ENCODE measurements around the gene ARHGAP45.

Gene ARHGAP45

GRCh38 chr19:1054102-1055027 lies 12.6 kb upstream of the ARHGAP45 start:
- no peak for DNase-seq (ENCODE audit: low spot score)

GRCh38 chr19:1055028-1055425 lies 11.9 kb upstream of the ARHGAP45 start:
- no peak for DNase-seq (ENCODE audit: low spot score)

- DNase-seq (ENCODE audit: low spot score): no peak
Observed at GRCh38 chr19:1055886-1056620, 10.9 kb upstream of the ARHGAP45 start.

- DNase-seq (ENCODE audit: low spot score): peak; percentile 74
Observed at GRCh38 chr19:1057176-1057855, 9.7 kb upstream of the ARHGAP45 start.

GRCh38 chr19:1058112-1058511 lies 8.9 kb upstream of the ARHGAP45 start:
- no peak for DNase-seq (ENCODE audit: low spot score)

- no peak for DNase-seq (ENCODE audit: low spot score)
Observed at GRCh38 chr19:1060689-1061088, 6.3 kb upstream of the ARHGAP45 start.

- no peak for DNase-seq (ENCODE audit: low spot score)
Observed at GRCh38 chr19:1061987-1062386, 5.0 kb upstream of the ARHGAP45 start.

DNA sequence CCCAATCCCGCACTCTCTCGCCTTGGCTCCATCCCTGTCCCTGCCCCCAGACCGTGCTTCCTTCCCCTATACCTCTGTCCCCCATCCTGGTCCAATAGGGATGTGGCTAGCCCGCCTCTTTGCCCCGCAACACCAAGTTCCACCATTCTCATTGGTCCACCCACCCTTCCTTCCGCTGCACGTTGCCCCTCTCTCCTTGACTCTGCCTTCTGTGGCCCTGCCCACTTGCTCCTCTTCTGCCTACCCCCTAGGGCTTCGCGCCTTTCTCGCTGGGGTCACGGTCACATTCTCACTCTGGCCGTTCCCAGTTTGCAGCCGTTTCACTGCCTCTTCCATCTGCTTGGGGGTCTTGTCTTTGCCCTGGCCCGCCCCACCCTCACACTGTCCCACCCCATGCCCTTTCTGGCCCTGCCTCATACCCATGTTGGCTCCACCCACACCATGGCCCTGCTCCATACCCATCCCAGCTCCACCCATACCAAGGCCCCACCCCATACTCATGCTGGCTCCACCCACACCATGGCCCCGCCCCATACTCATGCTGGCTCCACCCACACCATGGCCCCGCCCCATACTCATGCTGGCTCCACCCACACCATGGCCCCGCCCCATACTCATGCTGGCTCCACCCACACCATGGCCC lies 4.5 kb upstream of the ARHGAP45 start:
- DNase-seq (ENCODE audit: low spot score): no peak

DNA sequence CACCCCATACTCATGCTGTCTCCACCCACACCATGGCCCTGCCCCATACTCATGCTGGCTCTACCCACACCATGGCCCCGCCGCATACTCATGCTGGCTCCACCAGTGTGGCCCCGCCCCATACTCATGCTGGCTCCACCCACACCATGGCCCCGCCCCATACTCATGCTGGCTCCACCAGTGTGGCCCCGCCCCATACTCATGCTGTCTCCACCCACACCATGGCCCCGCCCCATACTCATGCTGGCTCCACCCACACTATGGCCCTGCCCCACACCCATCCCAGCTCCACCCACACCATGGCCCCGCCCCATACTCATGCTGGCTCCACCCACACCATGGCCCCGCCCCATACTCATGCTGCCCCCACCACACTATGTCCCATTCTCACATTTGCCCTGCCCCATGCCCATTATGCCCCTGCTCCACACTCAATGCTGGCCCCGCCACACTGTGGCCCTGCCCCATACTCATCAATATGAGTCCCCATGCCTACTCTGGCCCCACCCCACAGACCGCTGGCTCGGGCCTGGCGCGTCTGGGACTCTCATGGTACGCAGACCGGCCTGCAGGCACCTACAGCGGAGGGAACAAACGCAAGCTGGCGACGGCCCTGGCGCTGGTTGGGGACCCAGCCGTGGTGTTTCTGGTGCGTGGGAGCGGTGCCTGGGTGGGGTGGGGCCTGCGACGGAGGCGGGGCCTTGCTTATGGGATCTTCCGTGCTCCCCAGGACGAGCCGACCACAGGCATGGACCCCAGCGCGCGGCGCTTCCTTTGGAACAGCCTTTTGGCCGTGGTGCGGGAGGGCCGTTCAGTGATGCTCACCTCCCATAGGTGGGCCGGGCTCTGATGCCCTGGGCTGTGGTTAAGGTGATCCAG lies 3.7 kb upstream of the ARHGAP45 start:
- DNase-seq (ENCODE audit: low spot score): no peak

- DNase-seq (ENCODE audit: low spot score): no peak
Observed at GRCh38 chr19:1063909-1064660, 2.9 kb upstream of the ARHGAP45 start.

- DNase-seq (ENCODE audit: low spot score): peak; percentile 67
Observed at GRCh38 chr19:1064661-1065605, 2.0 kb upstream of the ARHGAP45 start.

DNA sequence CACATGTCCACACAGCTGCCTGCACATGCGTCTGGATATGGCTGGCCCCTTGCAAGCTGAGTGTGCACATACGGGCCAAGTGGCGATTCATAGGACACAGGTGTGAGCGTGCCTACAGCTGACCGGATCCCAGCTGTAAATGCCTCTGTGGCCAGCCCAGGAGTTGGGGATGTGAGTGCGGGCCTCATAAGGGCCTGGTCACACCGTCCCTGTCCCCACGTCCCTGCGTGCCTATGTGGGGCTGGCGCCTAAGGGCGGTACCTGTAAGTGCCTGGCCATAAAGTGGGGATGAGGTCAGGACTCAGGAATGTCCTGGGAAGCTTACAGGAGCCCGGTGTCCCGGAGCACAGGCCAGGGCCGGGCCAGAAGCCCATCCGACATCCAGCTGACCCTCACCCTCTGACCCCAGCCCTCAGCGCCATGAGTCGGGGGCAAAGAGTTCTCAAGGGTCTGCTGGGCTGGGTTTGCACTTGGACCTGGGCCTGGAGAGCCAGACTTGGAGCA lies 1.3 kb upstream of the ARHGAP45 start:
- DNase-seq (ENCODE audit: low spot score): no peak

DNA sequence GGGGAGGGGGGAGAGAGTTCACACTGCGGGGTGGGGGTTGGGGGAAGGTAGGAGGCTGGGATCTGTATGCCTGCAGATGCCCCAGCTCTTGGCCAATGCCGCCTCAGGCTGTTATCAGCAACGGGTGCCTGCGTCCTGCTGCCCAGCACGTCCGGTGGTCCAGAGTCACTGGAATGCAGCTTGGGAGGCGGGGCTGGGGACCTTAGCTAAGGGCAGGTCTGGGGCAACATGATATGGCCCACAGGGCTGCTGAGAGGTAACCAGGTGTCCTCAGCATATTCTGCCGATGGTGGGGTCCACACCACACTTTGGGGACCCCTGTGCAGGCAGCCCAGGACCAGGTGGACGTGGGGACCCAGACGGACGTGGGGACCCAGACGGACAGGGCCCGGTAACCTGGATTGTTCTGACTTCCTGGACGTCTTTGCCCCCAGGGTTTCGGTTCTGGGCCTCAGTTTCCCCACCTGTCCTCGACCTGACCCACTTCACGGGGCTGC lies 668 bp upstream of the ARHGAP45 start:
- DNase-seq (ENCODE audit: low spot score): no peak

GRCh38 chr19:1067341-1067957 lies 482 bp downstream of the ARHGAP45 start:
- DNase-seq (ENCODE audit: low spot score): no peak

DNA sequence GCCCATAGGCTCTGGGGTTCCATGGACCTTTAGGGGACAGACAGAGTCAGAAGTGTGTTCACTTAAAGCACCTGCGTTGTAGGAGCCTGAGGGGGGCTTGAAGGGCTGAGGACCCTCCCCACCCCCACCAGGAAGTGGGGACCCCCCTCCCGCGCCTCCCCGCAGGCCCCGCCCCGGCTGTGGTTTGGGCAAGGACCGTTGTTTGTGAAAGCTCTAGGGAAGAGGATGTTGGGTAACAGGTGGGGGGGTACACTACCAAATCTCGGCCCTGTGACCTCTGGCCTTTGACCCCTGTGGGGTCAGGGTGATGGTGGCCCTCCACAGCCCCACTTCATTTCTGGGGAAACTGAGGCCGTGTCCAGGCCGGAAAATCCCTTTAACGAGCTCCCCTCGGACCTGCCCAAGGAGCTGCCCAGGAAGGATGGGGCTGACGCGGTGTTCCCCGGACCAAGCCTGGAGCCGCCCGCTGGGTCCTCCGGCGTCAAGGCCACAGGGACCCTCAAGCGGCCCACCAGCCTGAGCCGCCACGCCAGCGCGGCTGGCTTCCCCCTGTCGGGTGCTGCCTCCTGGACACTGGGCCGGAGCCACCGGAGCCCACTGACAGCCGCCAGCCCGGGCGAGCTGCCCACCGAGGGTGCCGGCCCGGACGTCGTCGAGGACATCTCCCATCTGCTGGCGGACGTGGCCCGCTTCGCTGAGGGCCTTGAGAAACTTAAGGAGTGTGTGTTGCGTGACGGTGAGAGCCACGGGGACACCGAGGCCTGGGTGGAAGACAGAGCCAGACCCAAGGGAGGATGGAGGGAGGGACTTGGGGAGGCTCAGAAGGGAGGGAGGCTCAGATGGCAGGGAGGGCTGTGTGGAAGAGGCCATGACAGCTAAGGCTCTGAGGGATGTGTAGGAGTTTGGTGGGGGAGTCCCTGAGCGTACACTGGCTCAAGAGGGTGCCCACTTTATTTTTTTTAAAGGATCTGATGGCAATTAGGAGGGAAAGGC lies 1.3 kb downstream of the ARHGAP45 start:
- no peak for DNase-seq (ENCODE audit: low spot score)

DNA sequence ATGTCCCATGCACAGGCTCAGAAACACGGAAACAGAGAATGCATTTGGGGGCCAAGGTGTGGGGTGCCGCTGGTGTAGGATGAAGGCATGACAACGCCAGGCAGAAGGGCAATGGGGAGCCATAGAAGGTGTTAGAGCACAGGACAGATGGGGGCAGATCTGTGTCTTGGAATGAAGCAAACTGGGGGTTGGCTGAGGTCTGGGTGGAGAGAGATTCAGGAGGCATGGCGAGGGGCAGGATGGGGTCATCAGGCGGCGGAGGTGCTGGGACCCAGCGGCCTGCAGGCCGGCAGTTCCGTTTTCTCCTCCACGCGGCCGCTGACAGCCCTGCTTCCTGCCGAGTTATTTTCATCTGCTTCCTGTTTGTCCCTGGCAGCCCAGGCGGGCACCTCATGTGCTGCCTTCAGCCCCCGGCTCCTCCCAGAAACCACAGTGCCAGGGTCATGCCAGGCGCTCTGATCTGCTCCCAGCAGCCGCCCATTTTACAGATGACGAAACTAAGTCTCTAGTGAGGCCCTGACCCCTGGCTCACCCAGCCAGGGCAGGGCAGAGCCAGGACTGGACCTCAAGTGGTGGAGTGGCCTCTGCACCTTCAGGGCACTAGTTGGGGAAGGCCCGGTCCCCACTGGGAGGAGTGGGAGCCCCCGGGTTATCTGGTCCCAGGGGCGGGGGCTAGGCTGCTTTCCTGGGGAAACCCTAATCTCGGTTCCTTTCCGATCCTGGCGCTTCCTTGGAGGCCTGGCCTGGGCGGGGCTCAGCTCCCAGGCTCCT lies 2.2 kb downstream of the ARHGAP45 start:
- DNase-seq (ENCODE audit: low spot score): no peak

Measured in SK-N-DZ (cell line).